Fibroblast of lung (primary cell): ENCODE results near the gene TLR2. TPM values are rescaled to one million over a fixed set of nuclear protein-coding genes. Genes with fewer than 3 reads are reported as not detected.

Experiments
- DNase-seq, 2 donors: peaks; one replicate each; pipeline versions ENCODE4 v3.0.0 to v3.0.0-alpha.2; 2010; ENCODE audit warnings: low read depth in 2 of 2
- H2AFZ ChIP-seq: 2 replicates; pipeline ENCODE4 v1.5.1; 2012; ENCODE audit warnings: low read length, control low read depth, inconsistent platforms
- H3K27ac ChIP-seq: 2 replicates; pipeline ENCODE4 v1.5.1; 2011; ENCODE audit warnings: low read length, control low read depth; ENCODE audit not compliant: insufficient read depth
- H3K27me3 ChIP-seq: 2 replicates; pipeline ENCODE4 v1.5.1; 2011; ENCODE audit warnings: mild to moderate bottlenecking, low read length; ENCODE audit not compliant: control insufficient read depth, insufficient read depth
- H3K36me3 ChIP-seq: 2 replicates; pipeline ENCODE4 v1.5.1; 2011; ENCODE audit warnings: low read length; ENCODE audit not compliant: control insufficient read depth, insufficient read depth
- H3K4me1 ChIP-seq: 2 replicates; pipeline ENCODE4 v1.5.1; 2011; ENCODE audit warnings: low read length; ENCODE audit not compliant: control insufficient read depth, insufficient read depth; ENCODE audit errors: extremely low read depth
- H3K4me2 ChIP-seq: 2 replicates; pipeline ENCODE4 v1.5.1; 2011; ENCODE audit warnings: low read length, control low read depth; ENCODE audit not compliant: insufficient read depth; ENCODE audit errors: extremely low read depth
- H3K4me3 ChIP-seq, 4 experiments: fragments of 200-600 bp in 1 of 4; sonication (generic) in 1 of 4; replicated peaks in 1 of 4; 2 replicates each; pipeline ENCODE4 v1.5.1; 2011 to 2016; ENCODE audit warnings: low read length in 4 of 4, low read depth in 3 of 4, mild to moderate bottlenecking in 3 of 4, control low read depth in 2 of 4, inconsistent platforms in 1 of 4, mixed read lengths in 1 of 4; ENCODE audit not compliant: insufficient read depth in 1 of 4; ENCODE audit errors: control extremely low read depth in 1 of 4
- H3K79me2 ChIP-seq: 2 replicates; pipeline ENCODE4 v1.5.1; 2012; ENCODE audit warnings: mild to moderate bottlenecking, low read length, inconsistent platforms; ENCODE audit not compliant: control insufficient read depth, insufficient read depth
- H3K9ac ChIP-seq: 2 replicates; pipeline ENCODE4 v1.5.1; 2011; ENCODE audit warnings: mild to moderate bottlenecking, low read length, control low read depth; ENCODE audit not compliant: insufficient read depth
- H3K9me3 ChIP-seq: 2 replicates; pipeline ENCODE4 v1.5.1; 2012; ENCODE audit warnings: low read depth, low read length; ENCODE audit not compliant: control insufficient read depth, insufficient read depth
- H4K20me1 ChIP-seq: 2 replicates; pipeline ENCODE4 v1.5.1; 2011; ENCODE audit warnings: low read length; ENCODE audit not compliant: control insufficient read depth, insufficient read depth; ENCODE audit errors: extremely low read depth
- EZH2 ChIP-seq: IDR thresholded peaks from 2 replicates; pipeline ENCODE4 v1.5.1; 2012; ENCODE audit warnings: low read length, control low read depth, mild to moderate bottlenecking; ENCODE audit errors: missing control alignments
- polyA plus RNA-seq, 2 donors: library from polyadenylated mRNA; depleted of rRNA in 1 of 2; stranded (reverse) in 1 of 2; unstranded in 1 of 2; fragments of >200 nt; gene quantifications; 2 replicates each; pipeline ENCODE4 v1.2.1, GENCODE V29; 2011 to 2012; ENCODE audit warnings: missing spikeins in 1 of 2
- total RNA-seq: library from RNA; depleted of rRNA; stranded (reverse); fragments of >200 nt; gene quantifications from 2 replicates; pipeline ENCODE4 v1.2.1, GENCODE V29; 2014
- TF ChIP-seq, protein P1 (sequence below), 2 donors: IDR thresholded peaks in 1 of 2; conservative IDR thresholded peaks in 1 of 2; 1 replicate in 1 of 2; 2 replicates in 1 of 2; pipeline ENCODE4 v1.5.1; 2011 to 2012; ENCODE audit warnings: low read length in 2 of 2, control low read depth in 1 of 2, inconsistent platforms in 1 of 2, low read depth in 1 of 2, mild to moderate bottlenecking in 1 of 2

TLR2 gene
- total and polyA plus RNA-seq, 2 donors (not counting 1 experiment from before 2014, with no cell fraction given), result under 0.01 to 0.17 TPM

DNA sequence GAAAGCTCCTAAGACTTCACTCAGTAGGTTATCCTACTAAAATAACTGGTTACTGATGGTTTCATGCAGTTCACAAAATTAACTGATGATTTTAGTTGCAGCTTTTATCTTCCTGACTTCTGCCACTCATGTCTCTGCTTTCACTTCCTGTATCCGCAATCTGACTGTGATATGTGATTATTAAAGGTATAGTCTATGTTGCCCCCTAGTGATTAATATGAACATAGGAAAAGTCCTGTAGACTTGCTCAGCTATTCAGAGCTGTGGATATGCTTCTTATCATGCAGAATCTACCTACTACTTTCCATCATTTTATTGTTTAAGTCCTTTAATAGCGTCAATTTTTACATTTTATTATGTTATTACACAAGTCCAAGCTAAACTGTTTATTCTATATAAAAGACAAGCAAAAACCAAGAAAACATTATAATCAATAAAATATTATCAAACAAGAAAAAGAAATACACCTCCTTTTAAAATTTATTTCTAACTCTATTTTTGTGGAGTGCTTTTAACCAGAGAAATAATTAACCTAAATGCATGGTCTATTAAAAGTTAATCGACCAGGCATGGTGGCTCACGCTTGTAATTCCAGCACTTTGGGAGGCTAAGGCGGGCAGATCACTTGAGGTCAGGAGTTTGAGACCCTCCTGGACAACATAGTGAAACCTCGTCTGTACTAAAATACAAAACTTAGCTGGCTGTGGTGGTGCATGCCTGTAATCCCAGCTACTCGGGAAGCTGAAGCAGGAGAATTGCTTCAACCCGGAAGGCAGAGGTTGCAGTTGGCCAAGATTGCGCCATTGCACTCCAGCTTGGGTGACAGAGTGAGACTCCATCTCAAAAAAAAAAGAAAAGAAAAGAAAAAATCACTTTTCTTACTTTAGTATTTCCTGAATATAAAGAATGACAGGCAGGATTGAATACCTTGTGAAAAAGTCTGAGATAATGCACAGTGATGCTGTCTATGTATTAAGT, 40.4 kb upstream of the TLR2 start:
- TF ChIP-seq, protein P1, sequence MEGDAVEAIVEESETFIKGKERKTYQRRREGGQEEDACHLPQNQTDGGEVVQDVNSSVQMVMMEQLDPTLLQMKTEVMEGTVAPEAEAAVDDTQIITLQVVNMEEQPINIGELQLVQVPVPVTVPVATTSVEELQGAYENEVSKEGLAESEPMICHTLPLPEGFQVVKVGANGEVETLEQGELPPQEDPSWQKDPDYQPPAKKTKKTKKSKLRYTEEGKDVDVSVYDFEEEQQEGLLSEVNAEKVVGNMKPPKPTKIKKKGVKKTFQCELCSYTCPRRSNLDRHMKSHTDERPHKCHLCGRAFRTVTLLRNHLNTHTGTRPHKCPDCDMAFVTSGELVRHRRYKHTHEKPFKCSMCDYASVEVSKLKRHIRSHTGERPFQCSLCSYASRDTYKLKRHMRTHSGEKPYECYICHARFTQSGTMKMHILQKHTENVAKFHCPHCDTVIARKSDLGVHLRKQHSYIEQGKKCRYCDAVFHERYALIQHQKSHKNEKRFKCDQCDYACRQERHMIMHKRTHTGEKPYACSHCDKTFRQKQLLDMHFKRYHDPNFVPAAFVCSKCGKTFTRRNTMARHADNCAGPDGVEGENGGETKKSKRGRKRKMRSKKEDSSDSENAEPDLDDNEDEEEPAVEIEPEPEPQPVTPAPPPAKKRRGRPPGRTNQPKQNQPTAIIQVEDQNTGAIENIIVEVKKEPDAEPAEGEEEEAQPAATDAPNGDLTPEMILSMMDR (conservative IDR thresholded peaks at IDR 0.05 in 1 of 2, IDR thresholded peaks at IDR 0.05 in 1 of 2; ENCODE audit: low read depth in 1 of 2, low read length in 2 of 2), result peak; percentile 21 to 50
- no peak for TF ChIP-seq EZH2
- H3K4me3 ChIP-seq, result no peak overlapping the region
- H4K20me1 ChIP-seq, result no peaks in the 10 kb centered on the region
- no peaks in the 10 kb centered on the region for H3K9me3 ChIP-seq
- DNase-seq, result peak; percentile 48 to 60
- H3K27ac ChIP-seq, result no peak overlapping the region
- no peaks in the 10 kb centered on the region for H3K27me3 ChIP-seq
- H3K9ac ChIP-seq, result no peak overlapping the region
- H3K4me1 ChIP-seq, result no peaks in the 10 kb centered on the region
- no peaks in the 10 kb centered on the region for H3K36me3 ChIP-seq
- H2AFZ ChIP-seq, result no peak overlapping the region
- H3K79me2 ChIP-seq, result no peaks in the 10 kb centered on the region
- H3K4me2 ChIP-seq, result no peak overlapping the region

DNA sequence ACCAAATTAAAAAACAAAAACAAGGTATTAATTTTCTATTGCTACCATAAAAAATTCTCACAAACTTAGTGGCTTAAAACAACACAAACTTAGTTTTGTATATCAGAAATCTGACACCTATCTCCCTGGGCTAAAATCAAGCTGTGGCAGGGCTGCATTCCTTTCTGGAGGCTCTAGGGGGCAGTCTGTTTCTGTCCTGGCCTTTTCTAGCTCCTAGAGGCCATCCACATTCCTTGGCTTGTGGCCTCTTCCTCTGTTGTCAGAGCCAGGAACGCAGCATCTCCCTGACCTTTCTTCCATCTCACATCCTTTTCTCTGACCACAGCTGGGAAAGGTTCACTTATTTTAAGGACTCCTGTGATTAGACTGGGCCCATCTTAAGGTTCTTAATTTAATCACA, 38.9 kb upstream of the TLR2 start:
- no peaks in the 10 kb centered on the region for H3K9me3 ChIP-seq
- H3K27me3 ChIP-seq, result no peaks in the 10 kb centered on the region
- H2AFZ ChIP-seq, result no peak overlapping the region
- no peaks in the 10 kb centered on the region for H3K4me1 ChIP-seq
- no peak overlapping the region for H3K27ac ChIP-seq
- no peak for DNase-seq
- no peak overlapping the region for H3K4me2 ChIP-seq
- H3K9ac ChIP-seq, result no peak overlapping the region
- no peaks in the 10 kb centered on the region for H3K36me3 ChIP-seq
- no peak for TF ChIP-seq EZH2
- TF ChIP-seq, protein P1 (conservative IDR thresholded peaks at IDR 0.05 in 1 of 2, IDR thresholded peaks at IDR 0.05 in 1 of 2; ENCODE audit: low read depth in 1 of 2, low read length in 2 of 2), result peak in 1 of 2 donors; percentile 26
- H3K79me2 ChIP-seq, result no peaks in the 10 kb centered on the region
- no peaks in the 10 kb centered on the region for H4K20me1 ChIP-seq
- no peak overlapping the region for H3K4me3 ChIP-seq

DNA sequence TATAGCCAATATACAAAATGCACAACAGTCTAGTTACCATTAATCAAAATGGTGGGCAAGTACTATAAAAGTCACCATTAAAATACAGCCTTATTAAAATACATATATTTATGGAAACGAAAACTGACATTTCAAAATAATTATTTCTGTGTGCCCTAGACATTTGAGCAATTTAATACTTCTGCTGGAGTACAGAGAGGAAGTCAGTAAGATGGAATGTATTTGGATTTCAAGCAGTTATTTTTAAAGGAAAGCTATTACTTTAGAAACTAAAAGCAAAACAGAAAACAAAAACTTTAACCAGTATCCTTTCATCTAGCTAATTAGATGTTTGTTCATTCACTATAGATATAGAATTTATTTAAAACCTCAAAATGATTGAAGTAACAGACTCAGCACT, 37.8 kb upstream of the TLR2 start:
- no peak for TF ChIP-seq EZH2
- TF ChIP-seq, protein P1 (conservative IDR thresholded peaks at IDR 0.05 in 1 of 2, IDR thresholded peaks at IDR 0.05 in 1 of 2; ENCODE audit: low read depth in 1 of 2, low read length in 2 of 2), result no peak

More for the DNA sequence above, 37.8 kb upstream of the TLR2 start:
- Histone ChIP-seq H3K27ac (no peak overlapping the region), H3K9me3 (no peaks in the 10 kb centered on the region), H3K4me1 (no peaks in the 10 kb centered on the region), H2AFZ (no peak overlapping the region), H3K4me3 (no peak overlapping the region), H3K79me2 (no peaks in the 10 kb centered on the region), H4K20me1 (no peaks in the 10 kb centered on the region), H3K4me2 (no peak overlapping the region), H3K9ac (no peak overlapping the region), H3K36me3 (no peaks in the 10 kb centered on the region), H3K27me3 (no peaks in the 10 kb centered on the region)
- DNase-seq, result no peak
